HG03354 (cell line): ENCODE data around the gene PLGRKT.
"Not testable (repeated sequence)": the region's sequence is repeated elsewhere in the genome, so short reads cannot be mapped to it uniquely, and the experiment has no call there.

Experiments used
- ATAC-seq: cut with Tn5 transposase; IDR thresholded peaks from one replicate; pipeline ENCODE4 v1.9.1; 2021; ENCODE audit warnings: mild to moderate bottlenecking; ENCODE audit not compliant: unreplicated experiment, poor library complexity, severe bottlenecking

Gene PLGRKT

GRCh38 chr9:5326893-5327548, 110.7 kb downstream of the PLGRKT start:
- ATAC-seq = no peak

- ATAC-seq = no peak
Observed at GRCh38 chr9:5326187-5326586, 111.5 kb downstream of the PLGRKT start.

GRCh38 chr9:5321601-5322000, 116.1 kb downstream of the PLGRKT start:
- ATAC-seq = not testable (repeated sequence)

GRCh38 chr9:5321058-5321457, 116.7 kb downstream of the PLGRKT start:
- ATAC-seq = no peak

- not testable (repeated sequence) for ATAC-seq
Observed at GRCh38 chr9:5316406-5316805, 121.3 kb downstream of the PLGRKT start.

GRCh38 chr9:5315187-5315923, 122.4 kb downstream of the PLGRKT start:
- no peak for ATAC-seq

GRCh38 chr9:5310851-5311250, 126.9 kb downstream of the PLGRKT start:
- no peak for ATAC-seq
